HCT116 (cell line): ENCODE measurements around the gene GNB4. TPM values are rescaled to one million over a fixed set of nuclear protein-coding genes. Genes with fewer than 3 reads are reported as not detected.

ENCODE experiments used
- ATAC-seq: fragments of 200-7000 bp; cut with Tn5 transposase; 2 replicates; pipeline ENCODE4 v1.9.1; 2020; ENCODE audit warnings: mild to moderate bottlenecking, moderate library complexity
- BruUV-seq: library from RNA; stranded (reverse); fragments of 400-500 nt; replicated peaks from 2 replicates; lab custom pipeline; 2021; lab: Mats Ljungman, UMichigan
- CTCF ChIA-PET: fragments of 300-600 bp; sonication (Branson Sonifier 250); formaldehyde crosslinking; loops from one replicate; lab custom pipeline; 2021; ENCODE audit warnings: antibody characterized with exemption; lab: Charles Lee
- POLR2A ChIA-PET: fragments of 300-600, 350-600 bp; sonication (Branson Sonifier 250); formaldehyde crosslinking; loops from one replicate; lab custom pipeline; 2021; ENCODE audit warnings: antibody characterized with exemption; lab: Charles Lee
- RAD21 ChIA-PET, 2 experiments: fragments of 300-600 bp; sonication (Branson Sonifier 250); formaldehyde crosslinking; loops; one replicate each; lab custom pipeline; 2023; ENCODE audit warnings: low total read pairs in 2 of 2; ENCODE audit not compliant: uncharacterized antibody in 2 of 2, unreplicated experiment in 2 of 2, low non-redundant PET in 1 of 2; lab: Charles Lee
- DNase-seq: peaks from one replicate; pipeline ENCODE4 v3.0.0-alpha.2; 2010; ENCODE audit warnings: low read depth, low spot score
- H2AFZ ChIP-seq: fragments of 200-600 bp; shearing (Covaris generic), sonication (generic); 2 replicates; pipeline ENCODE4 v1.6.1; 2017; ENCODE audit warnings: low read depth, mixed run types, mixed read lengths, antibody characterized with exemption, low read length; ENCODE audit not compliant: poor library complexity, severe bottlenecking
- H3K27ac ChIP-seq: 2 replicates; pipeline ENCODE4 v1.5.1; 2012; ENCODE audit warnings: low read depth, low read length
- H3K27me3 ChIP-seq: fragments of 200-600 bp; sonication (generic); 2 replicates; pipeline ENCODE4 v1.6.1; 2016; ENCODE audit warnings: mixed run types, low read length, mixed read lengths; ENCODE audit not compliant: insufficient read depth
- H3K36me3 ChIP-seq, 2 experiments: fragments of 200-500 bp in 1 of 2; fragments of 200-600 bp in 1 of 2; sonication (Bioruptor generic) in 1 of 2; sonication (generic) in 1 of 2; 2 replicates each; pipeline versions ENCODE4 v1.5.1 to v1.6.1; 2014 to 2016; ENCODE audit warnings: low read length in 2 of 2, inconsistent platforms in 1 of 2, mixed read lengths in 1 of 2, mixed run types in 1 of 2; ENCODE audit not compliant: insufficient read depth in 2 of 2, control insufficient read depth in 1 of 2
- H3K4me1 ChIP-seq, 2 experiments: fragments of 200-600 bp in 1 of 2; sonication (generic) in 1 of 2; 2 replicates each; pipeline versions ENCODE4 v1.5.1 to v1.6.1; 2012 to 2017; ENCODE audit warnings: low read length in 2 of 2, inconsistent platforms in 1 of 2, mild to moderate bottlenecking in 1 of 2, mixed read lengths in 1 of 2, mixed run types in 1 of 2, moderate library complexity in 1 of 2; ENCODE audit not compliant: insufficient read depth in 2 of 2, control insufficient read depth in 1 of 2
- H3K4me2 ChIP-seq: fragments of 200-600 bp; sonication (generic); 2 replicates; pipeline ENCODE4 v1.6.1; 2017; ENCODE audit warnings: mixed run types, low read length, mixed read lengths
- H3K4me3 ChIP-seq, 2 experiments: fragments of 200-600 bp in 1 of 2; sonication (generic) in 1 of 2; replicated peaks in 1 of 2; 2 replicates each; pipeline ENCODE4 v1.5.1; 2011 to 2016; ENCODE audit warnings: low read length in 2 of 2, control low read depth in 1 of 2, low read depth in 1 of 2, mild to moderate bottlenecking in 1 of 2, mixed read lengths in 1 of 2, mixed run types in 1 of 2
- H3K79me2 ChIP-seq: fragments of 200-600 bp; sonication (generic); 2 replicates; pipeline ENCODE4 v1.6.1; 2017; ENCODE audit warnings: mild to moderate bottlenecking, mixed run types, low read length, moderate library complexity, mixed read lengths; ENCODE audit not compliant: insufficient read depth
- H3K9ac ChIP-seq: fragments of 200-600 bp; sonication (generic); 2 replicates; pipeline ENCODE4 v1.6.1; 2016; ENCODE audit warnings: low read length, mixed read lengths
- H3K9me2 ChIP-seq: fragments of 200-600 bp; sonication (generic), shearing (Covaris generic); 2 replicates; pipeline ENCODE4 v1.6.1; 2017; ENCODE audit warnings: mixed run types, mild to moderate bottlenecking, moderate library complexity; ENCODE audit not compliant: insufficient read depth
- H3K9me3 ChIP-seq, 2 experiments: fragments of 200-500 bp in 1 of 2; fragments of 200-600 bp in 1 of 2; sonication (Bioruptor generic) in 1 of 2; sonication (generic) in 1 of 2; 2 replicates each; pipeline ENCODE4 v1.6.1; 2014 to 2017; ENCODE audit warnings: low read length in 2 of 2, mixed read lengths in 2 of 2, inconsistent platforms in 1 of 2, low read depth in 1 of 2, mild to moderate bottlenecking in 1 of 2, mixed run types in 1 of 2, moderate library complexity in 1 of 2; ENCODE audit not compliant: control insufficient read depth in 1 of 2, insufficient read depth in 1 of 2
- H4K20me1 ChIP-seq: fragments of 200-600 bp; sonication (generic), shearing (Covaris generic); 2 replicates; pipeline ENCODE4 v1.6.1; 2017; ENCODE audit warnings: mixed run types, mild to moderate bottlenecking, moderate library complexity; ENCODE audit not compliant: insufficient read depth
- ATF3 ChIP-seq: IDR thresholded peaks from 2 replicates; pipeline ENCODE4 v1.6.1; 2012
- CEBPB ChIP-seq: IDR thresholded peaks from 2 replicates; pipeline ENCODE4 v1.6.1; 2012; ENCODE audit warnings: low read depth
- CTCF ChIP-seq, 3 experiments: fragments of 200-600 bp in 1 of 3; sonication (generic) in 1 of 3; IDR thresholded peaks in 2 of 3; conservative IDR thresholded peaks in 1 of 3; 2 replicates each; pipeline ENCODE4 v1.5.1; 2012 to 2017; ENCODE audit warnings: low read depth in 2 of 3, low read length in 2 of 3, antibody characterized with exemption in 1 of 3, borderline replicate concordance in 1 of 3, control low read depth in 1 of 3, mild to moderate bottlenecking in 1 of 3, mixed read lengths in 1 of 3, mixed run types in 1 of 3, moderate library complexity in 1 of 3; ENCODE audit not compliant: insufficient read depth in 1 of 3
- FOSL1 ChIP-seq: IDR thresholded peaks from 2 replicates; pipeline ENCODE4 v1.6.1; 2012; ENCODE audit warnings: low read depth
- JUND ChIP-seq: IDR thresholded peaks from 2 replicates; pipeline ENCODE4 v1.6.1; 2012
- POLR2A ChIP-seq: IDR thresholded peaks from 2 replicates; pipeline ENCODE4 v1.7.0; 2011; ENCODE audit warnings: borderline replicate concordance; ENCODE audit not compliant: insufficient read depth, insufficient read length; ENCODE audit errors: extremely low read depth
- POLR2AphosphoS5 ChIP-seq: IDR thresholded peaks from 2 replicates; pipeline ENCODE4 v1.6.1; 2011; ENCODE audit warnings: mild to moderate bottlenecking, low read depth, low read length, moderate library complexity
- RAD21 ChIP-seq: IDR thresholded peaks from 2 replicates; pipeline ENCODE4 v1.6.1; 2012; ENCODE audit warnings: low read depth, mild to moderate bottlenecking
- SIN3A ChIP-seq: IDR thresholded peaks from 2 replicates; pipeline ENCODE4 v1.6.1; 2012; ENCODE audit warnings: low read depth
- ZBTB33 ChIP-seq: IDR thresholded peaks from 2 replicates; pipeline ENCODE4 v1.6.1; 2011; ENCODE audit warnings: mild to moderate bottlenecking, low read length, moderate library complexity; ENCODE audit not compliant: insufficient replicate concordance; ENCODE audit errors: extremely low read depth
- ZNF274 ChIP-seq: fragments of 200-500 bp; sonication (Bioruptor generic); IDR thresholded peaks from 2 replicates; pipeline ENCODE4 v1.6.1; 2014; ENCODE audit warnings: mild to moderate bottlenecking, low read depth, low read length, inconsistent platforms
- intact Hi-C: fragments of 100-400 bp; cut with micrococcal nuclease; formaldehyde crosslinking; loops from 2 replicates; pipeline ENCODE4 v1.10.0; 2022
- total RNA-seq: library from RNA; stranded (reverse); gene quantifications from one replicate; pipeline ENCODE4 v1.2.1, GENCODE V29; 2021; ENCODE audit not compliant: unreplicated experiment

Gene GNB4
- total RNA-seq, 1 experiment from 2014 or later: 0.10 TPM

GRCh38 chr3:179447251-179447650 lies 4.0 kb downstream of the GNB4 start:
- Histone ChIP-seq H3K9me3 (no peaks in the 10 kb centered on the region), H3K79me2 (no peaks in the 10 kb centered on the region), H4K20me1 (no peaks in the 10 kb centered on the region), H3K4me1 (no peaks in the 10 kb centered on the region), H2AFZ (no peak overlapping the region), H3K27ac (no peak overlapping the region), H3K9me2 (no peaks in the 10 kb centered on the region), H3K36me3 (no peaks in the 10 kb centered on the region), H3K4me3 (no peak overlapping the region), H3K9ac (no peak overlapping the region), H3K27me3 (no peaks in the 10 kb centered on the region), H3K4me2 (no peak overlapping the region)
- ChIA-PET POLR2A (no interaction called here), RAD21 (no interaction called here), CTCF (interaction anchor here (2.3 kb wide), 1 partner anchor 115 kb away, joined by 12 read pairs; the partner anchor contains the start of gene ACTL6A)
- BruUV-seq: no TSS peak
- ATAC-seq (no peak), DNase-seq (no peak)
- intact Hi-C loops: no loop called here
- no peak for TF ChIP-seq ATF3
- TF ChIP-seq POLR2A: no peak
- no peak for TF ChIP-seq FOSL1
- TF ChIP-seq CEBPB: no peak
- TF ChIP-seq ZBTB33: no peak
- no peak for TF ChIP-seq SIN3A
- TF ChIP-seq JUND: no peak
- TF ChIP-seq POLR2AphosphoS5: no peak

GRCh38 chr3:179446501-179446900 lies 4.8 kb downstream of the GNB4 start:
- H3K9ac ChIP-seq: no peak overlapping the region
- intact Hi-C loops: loop anchor here (1.0 kb wide), 1 partner anchor 112 kb away; no protein-coding TSS in a partner anchor
- no peaks in the 10 kb centered on the region for H3K4me1 ChIP-seq
- peak; percentile 72 for ATAC-seq
- no peaks in the 10 kb centered on the region for H3K27me3 ChIP-seq
- no peaks in the 10 kb centered on the region for H3K9me2 ChIP-seq
- no peak overlapping the region for H3K4me2 ChIP-seq
- H3K4me3 ChIP-seq: no peak overlapping the region
- ChIA-PET RAD21 (no interaction called here), POLR2A (no interaction called here), CTCF (interaction anchor here (0.6 to 2.3 kb wide), 2 partner anchors 111 to 116 kb away, joined by 3 to 12 read pairs; partner anchors contain the start of gene ACTL6A)
- TF ChIP-seq CTCF (IDR thresholded peaks at IDR 0.05 in 2 of 3, conservative IDR thresholded peaks at IDR 0.05 in 1 of 3; ENCODE audit: borderline replicate concordance in 1 of 3, insufficient read depth in 1 of 3, low read depth in 2 of 3, low read length in 2 of 3) (peak; percentile 28 to 54 (median 45); a peak in 5 of 6 replicates), ZNF274 (no peak), RAD21 (peak; percentile 46)
- no peak overlapping the region for H2AFZ ChIP-seq
- no peaks in the 10 kb centered on the region for H3K9me3 ChIP-seq
- no peaks in the 10 kb centered on the region for H3K79me2 ChIP-seq
- no peak overlapping the region for H3K27ac ChIP-seq
- no TSS peak for BruUV-seq
- DNase-seq: peak; percentile 7
- H4K20me1 ChIP-seq: no peaks in the 10 kb centered on the region
- H3K36me3 ChIP-seq: no peaks in the 10 kb centered on the region
